Measurements from ENCODE around the gene GRIN2A. TPM values are rescaled to one million over a fixed set of nuclear protein-coding genes. Genes with fewer than 3 reads are reported as not detected.
A peak's percentile ranks its signal among the peaks of the same experiment; 100 is the strongest.

Gene GRIN2A
- total RNA-seq, 2 donors from 2014 or later = 0.27 to 2.5 TPM

DNA sequence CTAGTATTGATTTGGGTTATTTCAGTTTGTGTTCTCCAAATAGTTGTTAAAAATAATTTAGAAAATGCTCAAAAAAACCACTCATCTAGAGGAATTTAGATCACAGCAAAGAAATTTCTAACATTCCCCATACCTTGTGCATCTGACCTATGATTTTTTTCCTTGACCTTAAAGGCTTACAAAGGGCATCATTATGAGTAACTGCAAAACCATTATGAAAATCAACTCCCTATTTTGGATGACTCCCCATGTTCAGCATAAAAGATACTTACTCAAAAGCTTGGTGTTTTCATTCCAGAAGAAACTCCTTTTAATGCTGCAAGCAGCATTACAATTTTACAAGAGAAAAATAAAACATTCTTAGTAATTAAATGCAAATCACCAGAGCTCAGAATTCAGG is 83.2 kb downstream of the GRIN2A start:
- DNase-seq (ENCODE audit: low spot score) (no peak), ATAC-seq (ENCODE audit: insufficient number of reproducible peaks, low FRiP score, low read depth) (no peak)
- no peaks in the 10 kb centered on the region for H3K27me3 ChIP-seq (replicated peaks; ENCODE audit: insufficient read depth)
- no peaks in the 10 kb centered on the region for H3K9me3 ChIP-seq
- TF ChIP-seq CTCF (IDR thresholded peaks at IDR 0.05) = no peak
- no peak overlapping the region for H3K4me3 ChIP-seq
- no peaks in the 10 kb centered on the region for H3K36me3 ChIP-seq
- H3K27ac ChIP-seq = no peak overlapping the region
- H3K4me1 ChIP-seq (ENCODE audit: control insufficient read depth in 1 of 2, low read depth in 2 of 2) = peaks cover 0 to 15% of the 10 kb centered on the region in 2 donors

- peak overlapping the region in 1 of 2 donors; percentile 64 for H3K27ac ChIP-seq
- no peak for TF ChIP-seq CTCF (IDR thresholded peaks at IDR 0.05)
- DNase-seq (ENCODE audit: low spot score) = no peak
- no peaks in the 10 kb centered on the region for H3K36me3 ChIP-seq
- no peaks in the 10 kb centered on the region for H3K9me3 ChIP-seq
- ATAC-seq (ENCODE audit: insufficient number of reproducible peaks, low FRiP score, low read depth) = no peak
- H3K4me3 ChIP-seq = no peak overlapping the region
- H3K4me1 ChIP-seq (ENCODE audit: control insufficient read depth in 1 of 2, low read depth in 2 of 2) = peaks cover 0 to 25% of the 10 kb centered on the region in 2 donors
- H3K27me3 ChIP-seq (replicated peaks; ENCODE audit: insufficient read depth) = no peaks in the 10 kb centered on the region
These were observed 85.0 kb downstream of the GRIN2A start for GRCh38 chr16:10097271-10097670.

DNA sequence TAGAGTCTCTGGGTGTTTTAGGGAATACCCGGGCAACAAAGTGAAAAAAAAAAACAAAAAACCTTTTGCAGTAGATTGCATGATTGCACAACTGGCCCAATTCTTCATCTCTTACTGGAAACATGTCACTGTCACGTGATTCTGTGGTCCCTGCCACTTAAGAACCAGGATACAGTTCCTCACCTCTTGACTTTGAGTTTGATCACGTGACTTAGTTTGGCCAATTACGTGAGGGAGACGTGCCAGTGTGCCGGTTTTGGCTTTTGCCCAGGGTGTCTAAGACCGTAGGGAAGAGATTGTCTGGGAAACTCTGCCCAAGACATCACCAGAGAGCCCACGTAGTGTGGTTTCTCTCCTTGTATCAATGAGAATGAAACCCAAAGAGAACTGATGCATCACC is 88.7 kb downstream of the GRIN2A start:
- no peaks in the 10 kb centered on the region for H3K27me3 ChIP-seq (replicated peaks; ENCODE audit: insufficient read depth)
- H3K27ac ChIP-seq = no peak overlapping the region
- ATAC-seq (ENCODE audit: insufficient number of reproducible peaks, low FRiP score, low read depth) (no peak), DNase-seq (ENCODE audit: low spot score) (no peak)
- H3K36me3 ChIP-seq = no peaks in the 10 kb centered on the region
- no peak overlapping the region for H3K4me3 ChIP-seq
- H3K9me3 ChIP-seq = no peaks in the 10 kb centered on the region
- H3K4me1 ChIP-seq (ENCODE audit: control insufficient read depth in 1 of 2, low read depth in 2 of 2) = peaks cover 0 to 34% of the 10 kb centered on the region in 2 donors
- no peak for TF ChIP-seq CTCF (IDR thresholded peaks at IDR 0.05)

GRCh38 chr16:10090816-10091215 is 91.4 kb downstream of the GRIN2A start:
- Histone ChIP-seq H3K9me3 (no peaks in the 10 kb centered on the region), H3K36me3 (no peaks in the 10 kb centered on the region), H3K27ac (no peak overlapping the region), H3K4me3 (no peak overlapping the region), H3K4me1 (ENCODE audit: control insufficient read depth in 1 of 2, low read depth in 2 of 2) (peaks cover 0 to 42% of the 10 kb centered on the region in 2 donors), H3K27me3 (replicated peaks; ENCODE audit: insufficient read depth) (no peaks in the 10 kb centered on the region)
- ATAC-seq (ENCODE audit: insufficient number of reproducible peaks, low FRiP score, low read depth) = no peak
- DNase-seq (ENCODE audit: low spot score) = no peak
- TF ChIP-seq CTCF (IDR thresholded peaks at IDR 0.05) = no peak

- H3K4me3 ChIP-seq = no peak overlapping the region
- ATAC-seq (ENCODE audit: insufficient number of reproducible peaks, low FRiP score, low read depth) (no peak), DNase-seq (ENCODE audit: low spot score) (no peak)
- no peak for TF ChIP-seq CTCF (IDR thresholded peaks at IDR 0.05)
- H3K27me3 ChIP-seq (replicated peaks; ENCODE audit: insufficient read depth) = no peaks in the 10 kb centered on the region
- no peaks in the 10 kb centered on the region for H3K9me3 ChIP-seq
- no peaks in the 10 kb centered on the region for H3K36me3 ChIP-seq
- H3K27ac ChIP-seq = peak overlapping the region in 1 of 2 donors; percentile 23
- peaks cover 0 to 42% of the 10 kb centered on the region in 2 donors for H3K4me1 ChIP-seq (ENCODE audit: control insufficient read depth in 1 of 2, low read depth in 2 of 2)
These were observed 93.8 kb downstream of the GRIN2A start for GRCh38 chr16:10088380-10088793.
